T-helper 17 cell (primary cell): ENCODE results near the gene SCAF1. TPM values are rescaled to one million over a fixed set of nuclear protein-coding genes. Genes with fewer than 3 reads are reported as not detected.

Experiments
- ATAC-seq: fragments of 150-1000 bp; cut with Tn5 transposase; 2 replicates; pipeline ENCODE4 v1.10.0; 2021; ENCODE audit warnings: mild to moderate bottlenecking, moderate library complexity
- DNase-seq, 3 donors: peaks; one replicate each; pipeline versions ENCODE4 v3.0.0 to v3.0.0-alpha.2; 2020 to 2021
- H3K9me3 ChIP-seq: one replicate; pipeline ENCODE4 v1.7.0; 2013; ENCODE audit warnings: low read length, mild to moderate bottlenecking; ENCODE audit not compliant: control insufficient read depth, poor library complexity, severe bottlenecking
- H3K27ac Mint-ChIP-seq: one replicate; pipeline ENCODE4 v1.8.0; 2022; ENCODE audit warnings: mild to moderate bottlenecking, moderate library complexity, mixed read lengths
- H3K27me3 Mint-ChIP-seq: one replicate; pipeline ENCODE4 v1.8.0; 2022; ENCODE audit warnings: mixed read lengths
- H3K36me3 Mint-ChIP-seq: one replicate; pipeline ENCODE4 v1.8.0; 2022; ENCODE audit warnings: low read depth, mixed read lengths
- H3K4me1 Mint-ChIP-seq: one replicate; pipeline ENCODE4 v1.8.0; 2022; ENCODE audit warnings: mild to moderate bottlenecking, mixed read lengths
- H3K4me3 Mint-ChIP-seq: one replicate; pipeline ENCODE4 v1.8.0; 2022; ENCODE audit warnings: mild to moderate bottlenecking, moderate library complexity, mixed read lengths
- total RNA-seq, 4 donors: library from RNA in 2 of 4; stranded (reverse) in 2 of 4; gene quantifications; one replicate each; pipeline ENCODE4 v1.2.3 and lab custom pipeline; 2022 to 2026

SCAF1 gene
- total RNA-seq, 2 donors from 2014 or later: 34.1 to 36.3 TPM

- peaks cover 3% of the 10 kb centered on the region for H3K36me3 Mint-ChIP-seq
- no peak overlapping the region for H3K27ac Mint-ChIP-seq
Observed at GRCh38 chr19:49658566-49659442, 16.8 kb downstream of the SCAF1 start.

GRCh38 chr19:49660338-49660961 lies 18.4 kb downstream of the SCAF1 start:
- no peaks in the 10 kb centered on the region for H3K9me3 ChIP-seq
- H3K27ac Mint-ChIP-seq: peak overlapping the region; percentile 65
- H3K27me3 Mint-ChIP-seq: no peaks in the 10 kb centered on the region
- H3K4me3 Mint-ChIP-seq: no peak overlapping the region
- H3K4me1 Mint-ChIP-seq: peaks cover 34% of the 10 kb centered on the region
- no peak for DNase-seq
- peaks cover 9% of the 10 kb centered on the region for H3K36me3 Mint-ChIP-seq
- no peak for ATAC-seq

More at GRCh38 chr19:49658566-49659442, 16.8 kb downstream of the SCAF1 start:
- no peaks in the 10 kb centered on the region for H3K27me3 Mint-ChIP-seq
- no peak overlapping the region for H3K4me3 Mint-ChIP-seq
- H3K4me1 Mint-ChIP-seq: peaks cover 22% of the 10 kb centered on the region
- DNase-seq (no peak), ATAC-seq (no peak)
- H3K9me3 ChIP-seq: no peaks in the 10 kb centered on the region

GRCh38 chr19:49662011-49662410 lies 20.0 kb downstream of the SCAF1 start:
- no peak overlapping the region for H3K4me3 Mint-ChIP-seq
- H3K9me3 ChIP-seq: no peaks in the 10 kb centered on the region
- peaks cover 42% of the 10 kb centered on the region for H3K4me1 Mint-ChIP-seq
- ATAC-seq (no peak), DNase-seq (no peak)
- H3K27me3 Mint-ChIP-seq: no peaks in the 10 kb centered on the region
- H3K27ac Mint-ChIP-seq: peak overlapping the region; percentile 100
- H3K36me3 Mint-ChIP-seq: peaks cover 13% of the 10 kb centered on the region

- no peaks in the 10 kb centered on the region for H3K9me3 ChIP-seq
- ATAC-seq (no peak), DNase-seq (no peak)
- Mint-ChIP-seq H3K36me3 (peaks cover 10% of the 10 kb centered on the region), H3K4me1 (peaks cover 46% of the 10 kb centered on the region), H3K4me3 (peak overlapping the region; percentile 100), H3K27ac (peak overlapping the region; percentile 100), H3K27me3 (no peaks in the 10 kb centered on the region)
Observed at GRCh38 chr19:49663224-49663623, 21.2 kb downstream of the SCAF1 start.

DNA sequence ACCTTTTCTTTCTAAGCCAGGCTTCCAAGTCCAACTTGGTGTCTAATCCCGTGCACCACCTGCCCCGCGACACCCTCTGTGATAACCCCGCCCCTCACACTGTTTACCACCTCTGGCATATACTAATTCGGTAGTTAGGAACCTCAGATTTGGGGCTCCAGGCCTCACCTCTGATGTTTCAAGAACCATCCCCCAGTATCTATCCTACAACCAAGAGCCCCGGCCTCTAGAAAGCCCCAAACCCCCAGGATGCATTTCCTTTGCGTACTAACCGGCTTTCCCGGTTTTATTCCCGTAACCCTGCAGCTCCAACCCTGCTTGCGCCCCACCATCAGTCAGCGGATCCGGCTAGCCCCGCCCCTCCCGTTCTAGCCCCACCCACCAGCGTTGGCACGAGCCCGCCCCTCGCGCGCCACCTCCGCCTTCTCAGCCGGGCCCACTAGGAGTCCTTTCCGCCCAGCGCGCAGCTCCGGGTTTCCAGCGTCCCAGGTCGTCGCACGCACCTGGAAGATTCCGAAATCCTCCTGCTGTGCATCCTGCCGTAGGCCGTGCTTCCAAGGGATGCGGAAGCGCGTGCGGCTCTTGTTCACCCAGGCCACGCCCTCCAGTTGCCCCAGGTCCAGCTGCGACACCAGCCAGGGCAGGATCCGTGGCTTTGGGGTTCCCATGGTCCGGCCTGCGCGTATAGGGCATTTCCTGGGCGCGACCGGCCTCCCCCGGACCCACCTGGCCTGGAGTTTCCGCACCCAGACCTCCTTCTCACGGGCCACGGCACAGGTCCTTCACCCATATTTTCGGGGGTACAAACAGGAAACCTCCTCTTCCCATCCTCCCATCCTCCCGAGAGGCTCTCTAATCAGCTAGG lies 22.4 kb downstream of the SCAF1 start:
- DNase-seq (peak; percentile 81 to 94 (median 90)), ATAC-seq (peak; percentile 73)
- H3K9me3 ChIP-seq: no peaks in the 10 kb centered on the region
- Mint-ChIP-seq H3K4me3 (peak overlapping the region; percentile 100), H3K36me3 (peaks cover 10% of the 10 kb centered on the region), H3K27ac (peak overlapping the region; percentile 100), H3K27me3 (no peaks in the 10 kb centered on the region), H3K4me1 (peaks cover 43% of the 10 kb centered on the region)

DNA sequence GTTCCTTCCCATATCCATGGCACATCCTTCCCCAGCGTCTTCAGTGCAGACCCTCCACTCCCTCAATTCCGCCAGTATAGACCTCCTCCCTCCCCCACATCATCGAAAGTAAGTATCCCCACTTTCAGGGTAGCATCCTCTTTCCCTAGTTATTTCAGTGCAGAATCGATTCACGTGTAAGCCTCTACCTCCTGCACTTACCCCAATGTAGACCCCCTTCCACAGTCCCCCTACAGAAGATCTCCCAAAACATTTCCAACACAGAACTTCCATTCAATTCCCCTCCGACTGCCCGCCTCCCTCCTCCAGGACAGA lies 23.0 kb downstream of the SCAF1 start:
- Mint-ChIP-seq H3K4me3 (peak overlapping the region; percentile 100), H3K27me3 (no peaks in the 10 kb centered on the region), H3K36me3 (peaks cover 10% of the 10 kb centered on the region), H3K4me1 (peaks cover 46% of the 10 kb centered on the region), H3K27ac (peak overlapping the region; percentile 100)
- ATAC-seq: no peak
- H3K9me3 ChIP-seq: no peaks in the 10 kb centered on the region
- DNase-seq: no peak

GRCh38 chr19:49665351-49666119 lies 23.5 kb downstream of the SCAF1 start, which contains the start of the genes BCL2L12 and IRF3:
TSS of gene BCL2L12 (plus strand) at chr19:49665933. CDS start at chr19:49666693, 760 bp downstream.
TSS of gene IRF3 (minus strand) at chr19:49665857. CDS start at chr19:49664838, 1,019 bp downstream.
- Mint-ChIP-seq H3K36me3 (peaks cover 10% of the 10 kb centered on the region), H3K27ac (peak within 1 kb of the TSS; percentile 100), H3K4me1 (peaks cover 46% of the 10 kb centered on the region), H3K27me3 (no peaks in the 10 kb centered on the region), H3K4me3 (peak within 1 kb of the TSS; percentile 100)
- DNase-seq (peak; percentile 98 to 100 (median 98)), ATAC-seq (peak; percentile 84)
- no peaks in the 10 kb centered on the region for H3K9me3 ChIP-seq

GRCh38 chr19:49666120-49666444 lies 24.1 kb downstream of the SCAF1 start:
- no peaks in the 10 kb centered on the region for H3K9me3 ChIP-seq
- H3K4me3 Mint-ChIP-seq: peak overlapping the region; percentile 100
- ATAC-seq (peak; percentile 8), DNase-seq (no peak)
- peaks cover 46% of the 10 kb centered on the region for H3K4me1 Mint-ChIP-seq
- H3K27me3 Mint-ChIP-seq: no peaks in the 10 kb centered on the region
- peaks cover 10% of the 10 kb centered on the region for H3K36me3 Mint-ChIP-seq
- peak overlapping the region; percentile 100 for H3K27ac Mint-ChIP-seq

GRCh38 chr19:49667473-49667872 lies 25.5 kb downstream of the SCAF1 start:
- no peaks in the 10 kb centered on the region for H3K27me3 Mint-ChIP-seq
- H3K4me1 Mint-ChIP-seq: peaks cover 52% of the 10 kb centered on the region
- ATAC-seq (no peak), DNase-seq (no peak)
- peak overlapping the region; percentile 33 for H3K4me3 Mint-ChIP-seq
- H3K36me3 Mint-ChIP-seq: peaks cover 10% of the 10 kb centered on the region
- no peaks in the 10 kb centered on the region for H3K9me3 ChIP-seq
- H3K27ac Mint-ChIP-seq: no peak overlapping the region

GRCh38 chr19:49669516-49669915 lies 27.5 kb downstream of the SCAF1 start:
- DNase-seq: no peak
- H3K9me3 ChIP-seq: no peaks in the 10 kb centered on the region
- H3K27me3 Mint-ChIP-seq: no peaks in the 10 kb centered on the region
- no peak for ATAC-seq
- H3K4me3 Mint-ChIP-seq: no peak overlapping the region
- H3K4me1 Mint-ChIP-seq: peaks cover 36% of the 10 kb centered on the region
- no peak overlapping the region for H3K27ac Mint-ChIP-seq
- peaks cover 10% of the 10 kb centered on the region for H3K36me3 Mint-ChIP-seq

DNA sequence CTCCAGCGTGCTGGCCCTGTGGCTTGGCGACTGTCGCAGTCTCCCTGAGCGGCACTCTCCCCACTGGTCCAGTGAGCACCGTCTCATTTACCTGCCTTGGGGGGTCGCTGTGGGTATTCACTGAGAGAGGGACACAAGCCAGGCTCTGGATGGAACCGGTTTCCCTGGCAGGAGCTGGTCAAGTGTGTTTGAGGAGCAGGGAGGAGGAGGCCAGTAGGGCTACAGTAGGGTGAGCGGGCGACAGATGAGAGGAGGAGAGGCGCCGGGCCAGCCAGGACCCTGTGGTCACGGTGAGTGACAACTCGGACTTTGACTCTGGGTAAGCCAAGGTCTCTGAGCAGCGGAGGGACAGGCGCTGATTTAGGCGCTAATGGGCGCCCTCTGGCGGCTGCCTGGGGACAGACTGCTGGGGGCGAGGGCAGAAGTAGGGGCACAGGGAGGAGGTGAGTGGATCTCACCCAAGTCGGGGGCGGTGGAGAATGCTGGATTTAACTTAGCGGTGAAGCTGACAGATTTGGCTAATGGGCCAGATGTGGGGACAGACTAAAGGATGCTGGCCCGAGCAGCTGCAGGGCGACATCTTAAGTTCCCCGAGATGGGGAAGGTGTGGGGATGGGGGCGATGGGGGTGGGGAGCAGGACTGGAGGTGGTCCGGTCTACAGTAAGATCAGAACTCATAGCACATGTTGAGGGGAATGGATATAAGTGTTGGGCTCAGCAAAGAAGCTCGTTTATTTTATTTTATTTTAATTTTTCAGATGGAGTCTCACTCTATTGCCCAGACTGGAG lies 30.3 kb downstream of the SCAF1 start:
- Mint-ChIP-seq H3K4me3 (no peak overlapping the region), H3K36me3 (peaks cover 2% of the 10 kb centered on the region), H3K27ac (peak overlapping the region; percentile 19), H3K4me1 (peaks cover 23% of the 10 kb centered on the region), H3K27me3 (no peaks in the 10 kb centered on the region)
- H3K9me3 ChIP-seq: no peaks in the 10 kb centered on the region
- peak; percentile 60 to 71 (median 71) for DNase-seq
- ATAC-seq: no peak
